Liver (tissue), 3 donors: ENCODE data around the gene S100G.

Experiments
- GABPA ChIP-seq, 2 donors: IDR thresholded peaks in 1 of 2; conservative IDR thresholded peaks in 1 of 2; 2 replicates each; pipeline ENCODE4 v1.6.1; 2016; ENCODE audit warnings: antibody characterized with exemption in 2 of 2, mild to moderate bottlenecking in 1 of 2, moderate library complexity in 1 of 2
- JUND ChIP-seq, 2 donors: IDR thresholded peaks; 2 replicates each; pipeline ENCODE4 v1.6.1; 2016; ENCODE audit warnings: antibody characterized with exemption in 2 of 2
- SP1 ChIP-seq: IDR thresholded peaks from 2 replicates; pipeline ENCODE4 v1.6.1; 2018; ENCODE audit warnings: antibody characterized with exemption, mild to moderate bottlenecking
- TAF1 ChIP-seq: conservative IDR thresholded peaks from 2 replicates; pipeline ENCODE4 v1.6.1; 2016; ENCODE audit warnings: antibody characterized with exemption, mild to moderate bottlenecking
- TF ChIP-seq, protein P1 (sequence below): fragments of 150-350 bp; IDR thresholded peaks from 2 replicates; pipeline ENCODE4 v1.5.1; 2017; ENCODE audit warnings: improper control_type of control experiment, low read depth, low read length; ENCODE audit not compliant: missing input control
- TF ChIP-seq, protein P2 (sequence below): IDR thresholded peaks from 2 replicates; pipeline ENCODE4 v1.6.1; 2016; ENCODE audit warnings: antibody characterized with exemption
- donor health status: healthy.
- donor health status: healthy.

- TF ChIP-seq, protein P1, sequence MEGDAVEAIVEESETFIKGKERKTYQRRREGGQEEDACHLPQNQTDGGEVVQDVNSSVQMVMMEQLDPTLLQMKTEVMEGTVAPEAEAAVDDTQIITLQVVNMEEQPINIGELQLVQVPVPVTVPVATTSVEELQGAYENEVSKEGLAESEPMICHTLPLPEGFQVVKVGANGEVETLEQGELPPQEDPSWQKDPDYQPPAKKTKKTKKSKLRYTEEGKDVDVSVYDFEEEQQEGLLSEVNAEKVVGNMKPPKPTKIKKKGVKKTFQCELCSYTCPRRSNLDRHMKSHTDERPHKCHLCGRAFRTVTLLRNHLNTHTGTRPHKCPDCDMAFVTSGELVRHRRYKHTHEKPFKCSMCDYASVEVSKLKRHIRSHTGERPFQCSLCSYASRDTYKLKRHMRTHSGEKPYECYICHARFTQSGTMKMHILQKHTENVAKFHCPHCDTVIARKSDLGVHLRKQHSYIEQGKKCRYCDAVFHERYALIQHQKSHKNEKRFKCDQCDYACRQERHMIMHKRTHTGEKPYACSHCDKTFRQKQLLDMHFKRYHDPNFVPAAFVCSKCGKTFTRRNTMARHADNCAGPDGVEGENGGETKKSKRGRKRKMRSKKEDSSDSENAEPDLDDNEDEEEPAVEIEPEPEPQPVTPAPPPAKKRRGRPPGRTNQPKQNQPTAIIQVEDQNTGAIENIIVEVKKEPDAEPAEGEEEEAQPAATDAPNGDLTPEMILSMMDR: no peak
- TF ChIP-seq SP1 (no peak), TAF1 (no peak), JUND (IDR thresholded peaks at IDR 0.05) (no peak), GABPA (IDR thresholded peaks at IDR 0.05 in 1 of 2, conservative IDR thresholded peaks at IDR 0.05 in 1 of 2) (no peak)
- TF ChIP-seq, protein P2, sequence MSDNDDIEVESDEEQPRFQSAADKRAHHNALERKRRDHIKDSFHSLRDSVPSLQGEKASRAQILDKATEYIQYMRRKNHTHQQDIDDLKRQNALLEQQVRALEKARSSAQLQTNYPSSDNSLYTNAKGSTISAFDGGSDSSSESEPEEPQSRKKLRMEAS: no peak
These were observed 46.1 kb upstream of the S100G start for GRCh38 chrX:16603822-16604221.
